Measurements from ENCODE around the gene PCCA.
"Not testable (repeated sequence)": the region's sequence is repeated elsewhere in the genome, so short reads cannot be mapped to it uniquely, and the experiment has no call there.

PCCA gene

DNA sequence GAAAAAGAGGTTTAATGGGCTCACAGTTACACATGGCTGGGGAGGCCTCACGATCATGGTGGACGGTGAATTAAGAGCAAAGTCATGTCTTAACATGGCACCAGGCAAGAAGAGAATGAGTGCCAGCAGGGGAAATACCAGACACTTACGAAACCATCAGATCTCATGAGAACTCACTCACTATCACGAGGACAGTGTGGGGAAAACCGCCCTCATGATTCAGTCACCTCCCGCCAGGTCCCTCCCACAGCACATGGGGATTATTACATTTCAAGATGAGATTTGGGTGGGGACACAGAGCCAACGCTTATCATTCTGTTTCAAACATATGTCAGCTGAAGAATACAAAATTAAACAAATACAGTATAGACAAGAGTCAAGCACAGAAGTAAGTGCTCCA lies 165.1 kb downstream of the PCCA start:
- DNase-seq, result no peak

DNA sequence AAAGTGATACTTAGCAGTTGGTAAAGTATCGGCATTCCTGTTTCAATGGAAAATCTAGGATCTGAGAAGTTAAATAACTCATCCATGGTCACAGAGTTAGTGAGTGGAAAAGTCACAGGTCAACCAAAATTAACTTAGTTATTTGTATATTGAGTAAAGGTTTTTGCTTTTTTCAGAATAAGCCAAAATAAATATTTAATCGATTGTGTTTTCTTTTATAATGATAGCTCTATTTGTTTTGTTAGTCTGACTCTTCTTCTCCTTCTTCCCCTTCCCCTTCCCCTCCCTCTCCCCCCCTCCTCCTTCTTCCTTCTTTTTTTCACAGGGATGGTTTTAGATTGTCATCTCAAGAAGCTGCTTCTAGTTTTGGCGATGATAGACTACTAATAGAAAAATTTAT lies 173.5 kb downstream of the PCCA start:
- DNase-seq, result no peak

DNA sequence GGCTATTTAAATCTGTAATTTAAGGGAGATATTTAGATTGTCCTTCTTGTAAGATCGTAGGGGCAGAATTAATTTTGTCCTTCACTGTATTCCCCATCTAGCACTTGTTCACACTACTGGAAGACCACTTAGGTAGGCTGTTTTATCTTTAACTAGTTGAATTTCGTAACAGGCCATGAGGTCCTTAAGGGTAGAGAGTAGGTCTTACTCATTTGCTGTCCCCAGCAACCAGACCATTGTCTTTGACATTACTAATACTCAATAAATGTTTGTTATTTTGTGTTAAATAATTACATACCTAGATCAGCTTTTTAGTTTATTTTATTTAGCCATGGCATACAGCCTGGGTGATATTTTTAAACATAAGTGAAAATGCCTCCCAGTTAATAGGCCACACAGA lies 177.1 kb downstream of the PCCA start:
- no peak for DNase-seq

DNA sequence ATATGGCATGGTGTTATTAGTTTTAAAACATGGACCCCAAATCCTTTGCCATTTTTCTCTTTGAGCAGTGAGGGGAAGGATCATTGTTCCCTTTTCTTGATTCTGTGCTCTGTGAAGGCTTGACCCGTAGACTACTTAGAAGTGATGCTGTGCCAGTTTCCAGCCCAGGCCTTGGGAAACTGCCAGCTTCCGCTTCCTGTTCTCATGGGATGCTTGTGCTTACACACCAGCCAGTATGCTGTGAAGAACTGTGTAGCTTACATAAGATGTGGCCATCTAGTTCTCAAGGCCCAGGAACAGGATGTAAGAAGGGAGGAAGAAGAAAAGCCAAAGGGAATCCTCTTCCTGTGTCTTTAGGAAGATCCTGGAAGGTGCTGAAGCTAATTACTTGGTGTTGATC lies 180.9 kb downstream of the PCCA start:
- DNase-seq, result no peak

DNA sequence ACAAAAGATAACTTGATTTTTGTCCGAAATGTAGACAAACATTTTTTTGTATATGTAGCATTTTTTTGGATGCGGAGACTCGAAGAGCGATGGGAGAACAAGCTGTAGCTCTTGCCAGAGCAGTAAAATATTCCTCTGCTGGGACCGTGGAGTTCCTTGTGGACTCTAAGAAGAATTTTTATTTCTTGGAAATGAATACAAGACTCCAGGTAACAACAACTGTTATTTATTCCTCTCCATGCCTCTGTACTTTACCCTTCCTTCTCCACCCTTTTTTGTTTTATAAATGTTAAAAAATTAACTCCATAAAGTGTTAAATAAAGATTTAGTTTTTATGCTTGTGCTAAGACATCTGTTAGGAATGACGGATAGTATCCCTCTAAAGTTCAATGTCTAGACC lies 184.2 kb downstream of the PCCA start:
- DNase-seq, result no peak

DNA sequence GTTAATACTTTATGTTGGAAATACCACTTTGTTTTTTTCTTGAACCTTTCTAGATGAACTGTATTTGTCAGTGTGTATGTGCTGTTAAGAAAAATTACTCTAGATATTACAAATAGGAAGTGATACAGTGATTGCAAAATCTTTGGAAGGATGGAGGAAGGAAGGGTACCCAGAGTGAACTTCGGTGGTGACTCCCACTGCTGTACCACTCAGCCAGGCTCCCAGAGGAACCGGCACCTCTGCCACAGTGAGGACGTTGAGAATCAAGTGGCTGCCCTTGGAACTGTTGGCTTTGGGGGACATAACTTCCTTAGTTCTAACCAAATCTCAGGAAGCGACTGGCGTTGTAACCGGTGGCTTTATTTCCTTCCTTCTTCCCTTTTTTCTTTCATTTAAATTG lies 184.7 kb downstream of the PCCA start:
- no peak for DNase-seq

DNA sequence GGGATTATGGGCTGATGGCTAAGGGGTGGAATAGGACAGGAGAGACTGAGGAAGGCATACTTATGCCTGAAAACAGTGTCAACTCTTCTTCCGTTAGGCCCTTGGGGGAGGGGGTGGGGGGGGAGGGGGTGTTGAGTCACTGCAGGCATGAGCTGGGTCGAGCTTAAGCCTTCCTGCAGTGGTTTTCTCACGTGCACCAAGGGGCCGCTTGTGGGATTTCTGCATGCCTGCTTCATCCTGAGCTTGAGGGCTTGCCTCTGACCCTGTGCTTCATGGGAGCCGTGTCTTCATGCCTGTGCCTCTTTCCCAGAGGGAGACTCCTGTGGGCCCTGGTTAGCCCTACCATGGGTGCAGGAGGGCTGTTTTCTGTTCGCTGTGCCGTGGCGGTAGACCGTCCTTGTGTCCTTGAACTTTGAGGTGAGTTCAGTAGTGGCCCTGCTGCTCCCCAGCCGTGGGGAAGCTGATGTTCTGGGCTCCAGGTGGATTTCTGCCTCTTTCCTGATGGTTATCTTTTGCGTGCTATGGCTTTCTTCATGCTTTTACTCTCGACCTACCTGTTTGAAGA lies 186.1 kb downstream of the PCCA start:
- no peak for DNase-seq

DNA sequence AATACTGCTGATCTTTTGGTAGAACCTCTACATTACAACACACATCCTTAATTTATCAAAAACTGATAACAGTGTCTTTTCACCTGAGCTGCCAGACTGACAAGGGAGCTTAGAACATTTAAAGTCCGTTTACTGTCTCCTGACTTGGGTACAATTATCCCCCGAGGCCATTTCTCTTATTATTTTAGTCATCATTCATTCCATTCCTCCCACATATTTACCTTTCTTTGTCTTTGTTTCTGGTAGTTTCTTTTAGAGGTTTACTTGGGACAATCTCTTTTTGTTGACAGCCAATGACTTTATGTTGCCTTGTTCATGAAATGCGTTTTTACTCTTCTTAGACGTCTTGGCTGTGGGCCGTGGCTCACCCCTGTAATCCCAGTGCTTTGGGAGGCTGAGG lies 186.9 kb downstream of the PCCA start:
- no peak for DNase-seq

DNA sequence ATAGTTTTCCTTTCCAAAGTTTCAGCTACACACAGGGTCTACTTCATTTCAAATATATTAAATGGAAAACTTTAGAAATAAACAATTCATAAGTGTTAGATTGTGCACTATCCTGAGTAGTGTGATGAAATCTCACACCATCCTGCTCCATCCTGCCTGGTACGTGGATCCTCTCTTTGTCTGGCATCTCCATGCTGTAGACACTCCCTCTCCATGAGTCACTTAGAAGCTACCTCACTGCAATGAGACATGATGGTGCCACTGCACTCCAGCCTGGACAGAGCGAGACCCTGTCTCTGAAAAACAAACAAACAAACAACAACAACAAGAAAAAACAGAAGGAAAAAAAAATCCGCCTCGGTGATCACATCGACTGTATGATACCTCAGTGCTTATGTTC lies 191.8 kb downstream of the PCCA start:
- DNase-seq, result no peak

DNA sequence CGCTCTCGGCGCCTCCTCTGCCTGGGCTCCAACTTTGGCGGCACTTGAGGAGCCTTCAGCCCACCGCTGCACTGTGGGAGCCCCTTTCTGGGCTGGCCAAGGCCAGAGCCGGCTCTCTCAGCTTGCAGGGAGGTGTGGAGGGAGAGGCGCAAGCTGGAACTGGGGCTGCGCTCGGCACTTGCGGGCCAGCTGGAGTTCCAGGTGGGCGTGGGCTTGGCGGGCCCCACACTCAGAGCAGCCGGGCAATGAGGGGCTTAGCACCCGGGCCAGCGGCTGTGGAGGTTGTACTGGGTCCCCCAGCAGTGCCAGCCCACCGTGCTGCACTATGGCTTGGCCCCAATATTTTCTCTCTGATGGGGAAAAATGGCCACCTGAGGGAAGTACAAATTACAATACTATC lies 193.4 kb downstream of the PCCA start:
- not testable (repeated sequence) for DNase-seq

DNA sequence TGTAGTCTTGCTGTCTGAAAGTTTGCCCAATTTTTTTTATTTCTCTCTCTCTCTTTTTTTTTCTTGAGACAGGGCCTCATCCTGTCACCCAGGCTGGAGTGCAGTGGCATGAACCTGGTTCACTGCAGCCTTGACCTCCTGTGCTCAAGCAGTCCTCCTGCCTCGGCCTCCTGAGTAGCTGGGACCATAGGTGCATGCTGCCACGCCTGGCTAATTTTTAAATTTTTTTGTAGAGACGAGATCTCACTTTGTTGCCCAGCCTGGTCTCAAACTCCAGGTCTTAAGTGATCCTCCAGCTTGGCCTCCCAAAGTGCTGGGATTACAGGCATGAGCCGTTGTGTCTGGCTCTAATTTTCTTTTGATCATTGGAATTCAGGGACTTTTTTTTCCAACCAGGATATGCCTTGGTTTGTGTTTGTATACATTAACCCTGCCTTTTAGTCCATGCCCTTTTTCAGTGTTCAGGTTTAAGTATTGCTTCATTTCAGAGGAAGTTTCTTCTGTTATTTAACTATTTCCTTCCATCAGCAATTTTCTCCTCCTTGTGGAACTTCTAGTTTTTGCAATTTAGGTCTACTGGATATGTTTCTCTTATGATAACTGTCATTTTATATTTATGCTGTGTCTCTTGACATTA lies 201.4 kb downstream of the PCCA start:
- DNase-seq, result no peak

DNA sequence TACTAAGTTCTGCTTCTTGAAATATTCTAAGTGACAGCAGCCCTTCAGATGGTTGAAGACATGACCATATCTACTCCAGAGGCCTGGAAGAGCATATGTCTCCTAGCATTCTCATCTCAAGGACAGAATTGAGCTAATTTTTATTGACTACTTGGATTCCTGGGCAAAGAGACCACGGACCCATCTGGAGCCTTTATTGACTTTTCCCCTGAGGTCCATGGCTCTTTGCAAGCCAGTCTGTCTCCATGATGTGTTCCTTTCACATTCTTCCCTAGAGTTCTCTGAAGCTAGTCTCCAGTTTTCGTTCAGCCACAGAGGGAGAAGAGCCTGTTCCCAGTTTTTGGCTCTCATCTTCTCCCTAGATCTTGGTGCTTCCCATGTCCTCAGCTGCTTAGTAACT lies 202.7 kb downstream of the PCCA start:
- no peak for DNase-seq

DNA sequence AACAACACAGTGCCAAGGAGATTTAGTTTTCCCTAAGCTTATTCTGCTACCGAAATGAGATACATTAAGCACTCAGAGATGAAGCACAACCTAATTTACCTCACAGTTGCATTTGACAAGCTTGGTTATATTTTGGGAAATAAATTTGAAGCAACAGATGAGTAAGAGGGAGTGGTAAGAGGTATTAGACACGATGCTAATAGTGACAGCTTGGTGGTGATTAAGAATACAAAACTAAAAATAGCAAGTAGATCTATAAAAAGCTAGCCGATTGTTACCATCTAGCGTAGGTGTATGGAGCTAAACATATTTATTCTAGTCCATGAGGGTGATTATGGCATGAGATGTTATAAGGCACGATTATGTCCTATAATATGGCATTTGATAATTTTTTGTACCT lies 208.5 kb downstream of the PCCA start:
- DNase-seq, result no peak

DNA sequence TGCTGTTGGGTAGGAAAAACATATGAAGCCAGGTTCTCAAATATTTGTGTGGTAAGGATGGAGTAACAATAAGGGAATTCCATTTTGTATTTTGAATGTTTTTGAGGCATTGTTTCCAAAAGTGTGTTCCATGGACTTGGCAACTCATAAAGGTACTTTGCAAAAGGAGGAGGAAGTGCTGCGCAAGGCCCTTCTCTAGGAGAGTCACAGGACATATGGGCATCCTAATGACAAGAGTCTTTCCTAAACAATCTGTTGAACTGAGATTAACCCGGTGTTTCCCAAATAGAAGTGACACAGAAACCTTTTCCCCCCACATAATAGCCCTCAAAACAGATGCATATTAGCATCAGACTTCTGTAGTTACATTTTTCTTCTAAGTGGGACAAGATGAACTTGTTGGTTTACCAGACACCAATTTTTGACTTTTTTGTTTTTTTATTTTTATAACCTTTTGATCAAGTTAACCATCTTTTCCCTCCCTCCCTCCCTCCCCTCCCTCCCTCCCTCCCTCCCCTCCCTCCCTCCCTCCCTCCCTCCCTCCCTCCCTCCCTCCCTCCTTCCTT lies 209.3 kb downstream of the PCCA start:
- no peak for DNase-seq

DNA sequence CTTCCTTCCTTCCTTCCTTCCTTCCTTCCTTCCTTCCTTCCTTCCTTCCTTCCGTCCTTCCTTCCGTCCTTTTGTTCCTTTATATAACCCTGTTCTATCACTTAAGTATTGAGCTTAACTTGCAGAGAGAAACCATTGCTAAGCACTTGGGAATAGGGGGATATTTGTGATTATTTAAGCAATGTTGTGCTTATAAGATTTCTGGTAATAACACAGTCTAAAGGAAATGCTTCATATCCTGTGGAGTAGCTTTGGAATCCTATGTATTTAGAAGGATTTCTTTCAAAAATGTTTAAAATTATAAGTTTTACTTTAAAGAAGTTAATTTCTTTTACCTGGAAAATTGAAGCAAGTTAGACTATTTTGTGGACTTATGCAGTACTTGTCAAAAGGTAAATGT lies 209.8 kb downstream of the PCCA start:
- DNase-seq, result no peak

DNA sequence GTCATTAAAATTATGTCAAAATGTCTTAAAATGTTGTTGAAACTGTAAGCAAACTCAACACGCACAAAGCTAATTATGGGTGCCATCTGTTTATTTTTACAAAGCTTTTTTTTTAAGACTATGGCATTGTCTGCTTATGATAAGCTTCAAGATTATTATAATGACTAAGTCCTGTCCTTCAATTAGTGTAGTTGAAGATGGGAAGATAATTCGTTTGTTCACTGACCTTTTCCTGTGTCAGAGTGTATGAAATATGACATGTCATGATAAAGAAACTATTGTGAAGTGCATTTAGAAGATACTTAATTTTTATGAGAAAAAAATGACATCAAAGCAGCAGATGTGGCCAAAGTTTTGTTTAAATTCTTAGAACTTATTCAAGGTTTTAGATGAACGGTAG lies 211.3 kb downstream of the PCCA start:
- DNase-seq, result no peak

DNA sequence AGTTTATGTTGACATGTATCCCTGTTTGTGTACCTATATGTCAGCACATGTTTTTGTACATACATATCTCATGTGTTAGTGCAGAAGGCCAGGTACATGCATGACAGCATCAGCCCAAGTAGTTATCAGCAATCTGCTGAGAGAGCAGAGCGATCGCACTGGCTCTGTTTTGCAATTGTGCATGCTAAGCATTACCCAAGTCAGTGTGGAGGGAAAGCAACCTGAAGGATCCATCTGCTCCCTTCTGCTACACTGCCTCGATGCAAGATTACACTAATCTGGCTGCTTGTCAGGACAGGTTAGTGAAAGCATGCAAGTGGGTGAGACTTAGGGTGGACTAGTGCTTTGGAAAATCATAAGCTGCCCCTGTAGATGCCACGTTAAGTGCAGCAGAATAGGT lies 211.8 kb downstream of the PCCA start:
- no peak for DNase-seq

DNA sequence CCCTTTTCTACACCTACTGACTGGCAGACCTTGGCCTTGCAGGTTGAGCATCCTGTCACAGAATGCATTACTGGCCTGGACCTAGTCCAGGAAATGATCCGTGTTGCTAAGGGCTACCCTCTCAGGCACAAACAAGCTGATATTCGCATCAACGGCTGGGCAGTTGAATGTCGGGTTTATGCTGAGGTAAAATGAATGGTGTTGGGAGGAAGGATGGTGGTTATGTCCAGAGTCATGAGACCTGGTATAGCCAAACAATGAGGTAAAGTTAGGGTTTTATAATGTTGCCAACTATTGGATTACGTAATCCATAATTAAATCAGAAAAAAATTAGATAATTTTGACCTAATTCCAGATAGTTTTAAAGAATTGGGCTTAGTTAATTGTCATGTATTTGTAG lies 212.5 kb downstream of the PCCA start:
- no peak for DNase-seq

DNA sequence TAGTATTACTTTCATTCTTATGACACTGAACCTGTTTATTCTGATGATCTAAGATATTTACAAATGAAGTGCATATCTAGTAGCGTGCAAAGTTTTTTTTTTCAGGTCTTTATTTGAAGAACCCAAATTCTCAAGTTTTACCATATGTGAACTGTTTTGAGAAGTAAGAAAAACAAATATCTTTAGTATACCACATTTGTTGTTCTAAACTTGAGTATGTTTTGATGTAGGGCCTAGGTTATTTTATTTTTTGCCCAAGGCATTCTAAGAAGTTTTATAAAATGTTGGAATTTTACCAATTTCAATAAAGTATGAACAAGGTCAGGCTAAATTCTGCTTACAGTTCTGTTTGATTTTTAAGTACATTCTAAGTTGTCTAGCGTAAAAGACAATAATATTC lies 213.5 kb downstream of the PCCA start:
- DNase-seq, result no peak

DNA sequence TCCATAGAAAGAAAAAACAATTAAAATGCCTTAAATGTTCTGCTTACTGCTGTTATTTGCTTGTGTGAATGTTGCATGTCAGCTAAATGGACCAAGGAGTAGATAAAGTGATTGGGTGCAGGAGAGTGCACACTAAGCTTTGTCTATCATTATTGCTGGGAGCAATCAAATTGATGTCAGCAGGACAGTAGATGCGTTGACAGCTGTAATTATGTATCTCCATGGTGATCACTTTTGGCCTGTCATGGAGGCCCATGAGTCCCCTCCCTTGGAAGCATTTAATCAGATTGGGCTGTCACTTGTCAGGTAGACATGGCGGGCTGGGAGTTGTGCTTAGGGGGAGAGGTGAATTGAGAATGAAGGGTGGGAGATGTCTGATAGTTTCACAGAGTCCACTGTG lies 215.3 kb downstream of the PCCA start:
- no peak for DNase-seq

DNA sequence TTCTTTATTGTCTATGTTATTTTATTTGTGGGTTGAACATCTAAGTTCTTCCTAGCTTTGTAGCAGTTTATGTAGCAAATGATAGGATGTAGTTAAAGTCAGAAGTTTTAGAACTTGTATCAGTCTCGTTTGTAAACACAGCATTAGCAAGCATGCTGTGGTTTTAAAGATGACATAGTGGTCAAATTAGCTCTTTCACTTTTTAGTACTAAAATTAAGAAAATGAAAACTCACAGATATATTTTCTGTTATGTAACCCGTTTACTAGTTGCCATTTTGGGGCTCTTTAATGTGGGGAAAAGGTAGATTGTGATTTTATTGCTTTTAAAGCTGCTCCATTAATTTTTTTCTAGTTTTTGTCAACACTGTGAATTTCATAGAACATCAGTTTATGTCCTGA lies 216.5 kb downstream of the PCCA start:
- DNase-seq, result no peak

DNA sequence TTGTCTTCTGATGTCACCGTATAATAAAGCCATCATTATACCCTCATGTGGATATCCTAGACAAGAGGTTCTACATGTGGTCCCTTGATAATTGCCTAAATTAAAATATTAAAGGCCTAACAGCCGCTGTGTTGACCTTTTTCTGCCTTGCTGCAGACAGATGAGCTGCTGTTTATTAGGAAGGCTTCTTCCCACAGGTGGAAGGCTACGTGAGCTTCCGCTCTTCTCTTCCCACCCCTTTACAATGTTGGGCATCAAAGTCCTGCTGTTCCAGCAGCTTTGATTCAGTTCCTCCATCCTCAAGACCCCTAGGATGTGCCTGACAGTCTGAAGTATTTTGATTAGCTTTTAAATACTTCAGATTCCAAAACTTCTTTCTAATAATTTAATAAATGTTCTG lies 217.1 kb downstream of the PCCA start:
- DNase-seq, result no peak

DNA sequence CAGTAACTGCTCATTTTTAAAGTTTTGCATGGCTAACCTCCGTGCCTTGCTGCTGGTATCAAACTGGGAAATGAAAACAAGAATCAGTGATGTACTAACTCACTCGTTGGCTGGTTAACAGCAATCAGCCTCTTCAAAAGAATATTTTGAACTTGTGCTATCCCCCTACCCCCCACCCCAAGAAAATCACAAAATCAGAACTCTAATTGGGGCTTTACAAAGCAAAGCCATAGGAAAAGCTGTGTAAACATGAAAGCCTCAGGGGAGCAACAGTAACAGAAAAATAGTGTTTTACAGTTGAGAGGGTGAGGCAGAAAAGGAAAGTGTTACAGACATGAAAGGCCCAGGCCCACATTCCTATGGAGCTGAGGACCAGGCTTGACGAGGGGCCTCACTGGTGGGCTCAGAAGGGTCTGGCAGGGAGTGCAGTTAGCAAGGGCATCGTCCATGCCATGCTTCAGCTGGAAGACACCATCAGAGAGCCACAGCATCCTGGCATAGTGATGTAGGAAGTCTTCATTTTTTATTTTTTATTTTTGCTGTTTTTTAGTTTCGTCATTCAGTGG lies 217.6 kb downstream of the PCCA start:
- DNase-seq, result no peak

DNA sequence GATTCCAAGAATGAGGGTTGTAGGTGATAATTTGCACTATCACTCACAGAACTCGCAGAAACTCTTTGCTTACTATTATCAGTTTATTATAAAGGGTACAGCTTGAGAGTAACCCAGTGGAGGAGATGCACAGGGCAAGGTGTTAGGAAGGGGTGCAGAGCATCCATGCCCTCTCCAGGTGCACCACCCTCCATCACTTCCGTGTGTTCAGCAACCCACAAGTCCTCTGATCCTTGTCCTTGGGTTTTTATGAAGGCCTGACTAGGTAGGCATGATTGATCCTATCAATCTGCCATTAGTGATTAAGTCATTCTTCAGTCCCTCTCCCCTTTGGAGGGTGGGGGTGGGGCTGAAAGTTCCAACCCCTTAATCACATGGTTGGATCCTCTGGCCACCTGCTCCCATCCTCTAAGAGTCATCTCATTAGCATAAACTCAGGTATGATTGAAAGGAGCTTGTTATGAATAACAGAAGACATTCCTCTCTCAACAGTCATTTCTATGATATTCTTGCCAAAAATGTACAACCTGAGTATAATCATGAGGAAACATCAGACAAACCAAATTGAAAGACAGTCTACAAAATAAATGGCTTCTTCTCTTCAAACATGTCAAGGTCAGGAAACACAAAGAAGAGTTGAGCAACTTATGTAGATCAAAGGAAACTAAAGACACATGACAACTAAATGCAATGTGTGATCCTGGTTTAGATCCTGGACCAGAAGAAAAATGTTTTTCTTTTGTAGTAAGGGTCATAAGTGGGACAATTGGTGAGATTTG lies 225.4 kb downstream of the PCCA start:
- DNase-seq, result no peak

Data from NCI-H187 (cell line).